ENCODE results near the gene ICE1. TPM values are rescaled to one million over a fixed set of nuclear protein-coding genes. Genes with fewer than 3 reads are reported as not detected.
"Not testable (repeated sequence)": the region's sequence is repeated elsewhere in the genome, so short reads cannot be mapped to it uniquely, and the experiment has no call there.

ICE1 gene
- total RNA-seq, 2 experiments from 2014 or later = 30.2 to 30.4 TPM

- POLR2A ChIA-PET = no interaction called here
- ATAC-seq = no peak
- H3K9me3 Mint-ChIP-seq (ENCODE audit: insufficient read depth) = no peaks in the 10 kb centered on the region
- peaks cover 7% of the 10 kb centered on the region for H3K36me3 Mint-ChIP-seq (ENCODE audit: low read depth)
- H3K27ac Mint-ChIP-seq = no peak overlapping the region
- CTCF ChIA-PET = interaction anchor here (0.7 kb wide), 1 partner anchor 13 kb away, joined by 3 read pairs; no protein-coding TSS in a partner anchor
- no peak overlapping the region for H3K4me3 Mint-ChIP-seq
- H3K27me3 Mint-ChIP-seq (ENCODE audit: low read depth) = no peaks in the 10 kb centered on the region
- H3K4me1 Mint-ChIP-seq (ENCODE audit: low read depth) = no peaks in the 10 kb centered on the region
- DNase-seq = no peak
These were observed 14.6 kb upstream of the ICE1 start for GRCh38 chr5:5407924-5408323.

DNA sequence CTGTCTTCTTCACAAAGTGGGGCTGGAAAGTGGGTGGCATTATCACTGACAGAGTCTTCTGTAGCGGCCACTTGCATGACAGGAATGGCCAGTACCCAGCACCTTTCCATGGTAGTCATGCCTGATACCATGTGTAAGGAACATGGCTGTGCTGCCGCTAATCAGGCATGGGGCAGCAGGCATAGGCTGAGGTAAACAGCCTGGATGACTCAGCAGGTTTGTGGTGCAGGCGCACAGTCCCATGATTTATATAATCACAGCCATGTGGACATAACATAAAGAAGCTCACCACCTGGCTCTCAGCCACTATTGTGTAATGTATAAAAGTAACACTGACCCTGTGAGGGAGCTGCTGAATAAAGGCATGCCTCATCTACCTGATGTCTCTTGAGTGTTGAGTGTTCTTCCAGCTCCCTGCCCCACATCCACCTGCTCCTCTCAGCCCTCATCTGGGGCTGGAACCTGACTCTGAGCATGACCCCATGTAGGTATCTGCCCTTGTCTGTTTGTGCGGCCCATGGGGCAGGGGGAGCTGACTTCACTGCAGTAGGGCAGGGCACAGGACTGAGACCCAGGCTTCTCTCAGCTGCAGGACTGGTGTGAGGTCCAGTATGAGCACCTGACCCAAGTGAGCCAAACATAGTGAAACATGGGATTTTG, 13.2 kb upstream of the ICE1 start:
- H3K36me3 Mint-ChIP-seq (ENCODE audit: low read depth) = peaks cover 7% of the 10 kb centered on the region
- no peaks in the 10 kb centered on the region for H3K4me1 Mint-ChIP-seq (ENCODE audit: low read depth)
- H3K9me3 Mint-ChIP-seq (ENCODE audit: insufficient read depth) = no peaks in the 10 kb centered on the region
- no peak overlapping the region for H3K4me3 Mint-ChIP-seq
- CTCF ChIA-PET = no interaction called here
- H3K27me3 Mint-ChIP-seq (ENCODE audit: low read depth) = no peaks in the 10 kb centered on the region
- POLR2A ChIA-PET = no interaction called here
- DNase-seq (peak; percentile 22), ATAC-seq (no peak)
- no peak overlapping the region for H3K27ac Mint-ChIP-seq

DNA sequence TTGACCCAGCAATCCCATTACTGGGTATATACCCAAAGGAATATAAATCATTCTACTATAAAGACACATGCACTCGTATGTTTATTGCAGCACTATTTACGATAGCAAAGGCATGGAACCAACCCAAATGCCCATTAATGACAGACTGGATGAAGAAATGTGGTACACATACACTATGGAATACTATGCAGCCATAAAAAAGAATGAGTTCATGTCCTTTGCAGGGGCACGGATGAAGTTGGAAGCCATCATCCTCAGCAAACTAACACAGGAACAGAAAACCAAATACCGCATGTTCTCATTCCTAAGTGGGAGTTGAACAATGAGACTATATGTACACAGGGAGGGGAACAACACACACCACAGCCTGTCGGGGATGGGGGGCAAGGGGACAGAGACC, 8.6 kb upstream of the ICE1 start:
- ATAC-seq; H3K9me3 Mint-ChIP-seq (ENCODE audit: insufficient read depth); CTCF ChIA-PET; DNase-seq; H3K36me3 Mint-ChIP-seq (ENCODE audit: low read depth); H3K4me1 Mint-ChIP-seq (ENCODE audit: low read depth); POLR2A ChIA-PET; H3K4me3 Mint-ChIP-seq; H3K27ac Mint-ChIP-seq; H3K27me3 Mint-ChIP-seq (ENCODE audit: low read depth): not testable (repeated sequence)

DNA sequence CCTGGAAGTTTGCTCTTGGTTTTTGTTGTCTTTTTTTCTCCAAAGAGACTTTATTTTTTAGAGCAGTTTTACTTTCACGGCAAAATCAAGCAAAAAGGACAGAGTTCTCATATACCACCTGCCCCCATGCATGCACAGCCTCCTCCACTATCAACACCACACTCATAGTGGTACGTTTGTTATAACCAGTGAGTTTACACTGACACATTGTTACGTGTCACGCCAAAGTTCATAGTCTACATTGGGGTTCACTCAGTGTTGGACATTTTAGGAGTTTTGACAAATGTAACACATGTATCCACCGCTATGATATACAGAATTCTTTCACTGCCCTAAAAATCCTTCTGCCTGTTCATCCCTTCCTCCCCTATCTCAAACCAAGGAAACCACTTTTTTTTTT, 7.5 kb upstream of the ICE1 start:
- ATAC-seq = no peak
- Mint-ChIP-seq H3K4me1 (ENCODE audit: low read depth) (peaks cover 3% of the 10 kb centered on the region), H3K36me3 (ENCODE audit: low read depth) (peaks cover 6% of the 10 kb centered on the region), H3K27ac (no peak overlapping the region), H3K9me3 (ENCODE audit: insufficient read depth) (no peaks in the 10 kb centered on the region), H3K4me3 (no peak overlapping the region), H3K27me3 (ENCODE audit: low read depth) (no peaks in the 10 kb centered on the region)
- ChIA-PET CTCF (no interaction called here), POLR2A (no interaction called here)
- DNase-seq = no peak

- peaks cover 13% of the 10 kb centered on the region for H3K4me1 Mint-ChIP-seq (ENCODE audit: low read depth)
- no peak for ATAC-seq
- no peaks in the 10 kb centered on the region for H3K9me3 Mint-ChIP-seq (ENCODE audit: insufficient read depth)
- no peaks in the 10 kb centered on the region for H3K36me3 Mint-ChIP-seq (ENCODE audit: low read depth)
- no peak for DNase-seq
- H3K27me3 Mint-ChIP-seq (ENCODE audit: low read depth) = no peaks in the 10 kb centered on the region
- no peak overlapping the region for H3K27ac Mint-ChIP-seq
- H3K4me3 Mint-ChIP-seq = no peak overlapping the region
- ChIA-PET CTCF (no interaction called here), POLR2A (no interaction called here)
These were observed 5.7 kb upstream of the ICE1 start for GRCh38 chr5:5416733-5417132.

GRCh38 chr5:5418006-5418405, 4.5 kb upstream of the ICE1 start:
- ChIA-PET CTCF (no interaction called here), POLR2A (interaction anchor here (0.8 kb wide), 1 partner anchor 12 kb away, joined by 3 read pairs; no protein-coding TSS in a partner anchor)
- H3K4me1 Mint-ChIP-seq (ENCODE audit: low read depth) = peaks cover 16% of the 10 kb centered on the region
- ATAC-seq (no peak), DNase-seq (no peak)
- no peaks in the 10 kb centered on the region for H3K36me3 Mint-ChIP-seq (ENCODE audit: low read depth)
- H3K4me3 Mint-ChIP-seq = no peak overlapping the region
- H3K27me3 Mint-ChIP-seq (ENCODE audit: low read depth) = no peaks in the 10 kb centered on the region
- no peak overlapping the region for H3K27ac Mint-ChIP-seq
- no peaks in the 10 kb centered on the region for H3K9me3 Mint-ChIP-seq (ENCODE audit: insufficient read depth)

- ChIA-PET POLR2A (interaction anchor here (0.8 kb wide), 1 partner anchor 12 kb away, joined by 3 read pairs; no protein-coding TSS in a partner anchor), CTCF (interaction anchor here (1.0 to 1.8 kb wide), 2 partner anchors 276 to 278 kb away, joined by 6 to 9 read pairs; partner anchors contain the start of gene ADAMTS16)
- Mint-ChIP-seq H3K27ac (no peak overlapping the region), H3K4me1 (ENCODE audit: low read depth) (peaks cover 16% of the 10 kb centered on the region), H3K27me3 (ENCODE audit: low read depth) (no peaks in the 10 kb centered on the region), H3K9me3 (ENCODE audit: insufficient read depth) (no peaks in the 10 kb centered on the region), H3K36me3 (ENCODE audit: low read depth) (no peaks in the 10 kb centered on the region), H3K4me3 (no peak overlapping the region)
- no peak for DNase-seq
- no peak for ATAC-seq
These were observed 3.7 kb upstream of the ICE1 start for GRCh38 chr5:5418764-5419163.

DNA sequence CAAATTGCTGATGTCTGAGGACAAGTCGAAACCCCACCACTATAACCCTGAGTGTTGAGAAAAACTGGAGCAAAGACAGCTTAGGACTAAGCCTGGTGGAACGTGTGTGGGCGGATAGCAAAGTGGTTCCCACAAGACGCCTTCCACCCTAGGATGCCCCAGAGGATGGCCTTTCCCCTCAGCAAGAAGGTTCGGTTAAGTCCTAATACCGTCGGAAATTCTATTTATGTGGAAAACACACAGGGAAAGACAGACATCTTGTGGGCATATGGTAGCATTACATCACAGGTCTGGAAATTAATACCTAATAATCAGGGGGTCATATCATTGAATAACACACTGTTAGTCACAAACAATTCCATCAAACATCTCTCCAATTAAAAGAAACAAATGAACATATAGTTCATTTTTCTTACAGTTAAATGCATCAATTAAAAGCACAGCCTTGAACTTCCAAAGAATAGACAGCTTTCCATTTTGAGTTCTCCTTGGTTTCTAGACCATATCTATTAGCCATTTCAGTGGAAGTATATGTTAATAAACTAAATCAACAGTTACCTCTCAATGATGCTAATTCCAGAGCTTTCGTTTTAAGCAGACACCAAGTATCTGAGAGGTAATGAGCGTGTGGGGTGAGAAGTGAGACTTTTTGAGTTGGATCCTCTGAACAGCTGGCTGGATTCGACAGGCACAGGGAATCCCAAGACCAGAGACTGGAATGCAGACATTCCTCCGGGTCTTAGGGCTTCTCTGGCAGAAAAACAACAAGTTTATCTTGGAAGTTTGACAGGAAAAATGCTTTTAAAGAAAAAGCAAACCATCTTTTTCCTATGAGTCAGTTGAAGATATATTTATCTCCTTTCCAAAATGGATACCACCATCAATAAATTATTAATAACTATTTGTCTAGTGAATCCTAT, 2.9 kb upstream of the ICE1 start:
- POLR2A ChIA-PET = no interaction called here
- no peak for DNase-seq

GRCh38 chr5:5420251-5420650, 2.2 kb upstream of the ICE1 start:
- Mint-ChIP-seq H3K27ac (no peak overlapping the region), H3K36me3 (ENCODE audit: low read depth) (no peaks in the 10 kb centered on the region), H3K4me3 (no peak overlapping the region), H3K27me3 (ENCODE audit: low read depth) (no peaks in the 10 kb centered on the region), H3K9me3 (ENCODE audit: insufficient read depth) (no peaks in the 10 kb centered on the region), H3K4me1 (ENCODE audit: low read depth) (peaks cover 16% of the 10 kb centered on the region)
- DNase-seq (no peak), ATAC-seq (no peak)
- ChIA-PET CTCF (interaction anchor here (1.5 to 1.8 kb wide), 4 partner anchors 13 to 540 kb away, joined by 3 to 9 read pairs (median 4); partner anchors contain the start of gene ADAMTS16), POLR2A (no interaction called here)

More for the DNA sequence above, 2.9 kb upstream of the ICE1 start:
- Mint-ChIP-seq H3K36me3 (ENCODE audit: low read depth) (no peaks in the 10 kb centered on the region), H3K9me3 (ENCODE audit: insufficient read depth) (no peaks in the 10 kb centered on the region), H3K27ac (no peak overlapping the region), H3K4me1 (ENCODE audit: low read depth) (peaks cover 16% of the 10 kb centered on the region), H3K27me3 (ENCODE audit: low read depth) (no peaks in the 10 kb centered on the region), H3K4me3 (no peak overlapping the region)
- ATAC-seq = no peak
- CTCF ChIA-PET = interaction anchor here (1.0 to 1.8 kb wide), 2 partner anchors 277 to 279 kb away, joined by 6 to 9 read pairs; partner anchors contain the start of gene ADAMTS16

GRCh38 chr5:5421149-5421960, 1.1 kb upstream of the ICE1 start:
- Mint-ChIP-seq H3K9me3 (ENCODE audit: insufficient read depth) (no peaks in the 10 kb centered on the region), H3K27me3 (ENCODE audit: low read depth) (no peaks in the 10 kb centered on the region), H3K36me3 (ENCODE audit: low read depth) (no peaks in the 10 kb centered on the region), H3K27ac (peak overlapping the region; percentile 95), H3K4me1 (ENCODE audit: low read depth) (peaks cover 16% of the 10 kb centered on the region), H3K4me3 (peak overlapping the region; percentile 97)
- peak; percentile 39 for DNase-seq
- POLR2A ChIA-PET = interaction anchor here (0.6 to 2.0 kb wide), 7 partner anchors 12 to 1292 kb away, joined by 3 to 8 read pairs (median 4); partner anchors contain the start of gene TENT4A
- no peak for ATAC-seq
- CTCF ChIA-PET = interaction anchor here (1.0 to 1.7 kb wide), 6 partner anchors 12 to 542 kb away, joined by 3 to 5 read pairs (median 3); no protein-coding TSS in a partner anchor

GRCh38 chr5:5422819-5423515, 490 bp downstream of the ICE1 start:
- DNase-seq = no peak
- H3K4me1 Mint-ChIP-seq (ENCODE audit: low read depth) = peaks cover 20% of the 10 kb centered on the region
- ATAC-seq = peak; percentile 45
- H3K4me3 Mint-ChIP-seq = peak overlapping the region; percentile 97
- CTCF ChIA-PET = interaction anchor here (1.9 kb wide), 1 partner anchor 72 kb away, joined by 5 read pairs; no protein-coding TSS in a partner anchor
- H3K27me3 Mint-ChIP-seq (ENCODE audit: low read depth) = no peaks in the 10 kb centered on the region
- H3K36me3 Mint-ChIP-seq (ENCODE audit: low read depth) = peaks cover 2% of the 10 kb centered on the region
- no peaks in the 10 kb centered on the region for H3K9me3 Mint-ChIP-seq (ENCODE audit: insufficient read depth)
- H3K27ac Mint-ChIP-seq = peak overlapping the region; percentile 95
- POLR2A ChIA-PET = interaction anchor here (0.6 to 2.0 kb wide), 10 partner anchors 10 to 1290 kb away, joined by 3 to 8 read pairs (median 5); partner anchors contain the start of gene TENT4A

Measured in activated CD8-positive, alpha-beta T cell treated with anti-CD3 and anti-CD28 coated beads, Interleukin-2, amount 10 ng/mL, durations not matched to agents 7 days and 5 days (primary cell).